H9 (cell line): ENCODE results near the gene IKZF1. TPM values are rescaled to one million over a fixed set of nuclear protein-coding genes. Genes with fewer than 3 reads are reported as not detected.
A peak's percentile ranks its signal among the peaks of the same experiment; 100 is the strongest.

ENCODE experiments used
- DNase-seq: peaks from one replicate; pipeline ENCODE4 v3.0.0-alpha.2; 2017
- H2AFZ ChIP-seq: one replicate; pipeline ENCODE4 v1.6.1; 2013; ENCODE audit warnings: mild to moderate bottlenecking, low read length, control low read depth, moderate library complexity
- H2AK5ac ChIP-seq: 2 replicates; pipeline ENCODE4 v1.6.1; 2013; ENCODE audit warnings: low read length, control low read depth, mixed read lengths; ENCODE audit not compliant: insufficient read length
- H2BK120ac ChIP-seq: one replicate; pipeline ENCODE4 v1.6.1; 2013; ENCODE audit warnings: low read depth, mild to moderate bottlenecking, low read length, control low read depth, inconsistent platforms; ENCODE audit not compliant: poor library complexity, severe bottlenecking
- H2BK12ac ChIP-seq: 2 replicates; pipeline ENCODE4 v1.6.1; 2013; ENCODE audit warnings: low read length, control low read depth, mixed read lengths, low read depth; ENCODE audit not compliant: insufficient read length
- H2BK15ac ChIP-seq: 2 replicates; pipeline ENCODE4 v1.6.1; 2013; ENCODE audit warnings: low read depth, low read length, control low read depth
- H2BK20ac ChIP-seq: one replicate; pipeline ENCODE4 v1.6.1; 2013; ENCODE audit warnings: low read depth, mild to moderate bottlenecking, low read length, control low read depth, inconsistent platforms; ENCODE audit not compliant: poor library complexity, severe bottlenecking
- H2BK5ac ChIP-seq: 2 replicates; pipeline ENCODE4 v1.6.1; 2013; ENCODE audit warnings: low read length, control low read depth, mixed read lengths; ENCODE audit not compliant: insufficient read length
- H3K14ac ChIP-seq: 2 replicates; pipeline ENCODE4 v1.6.1; 2013; ENCODE audit warnings: low read length, control low read depth; ENCODE audit not compliant: insufficient read depth
- H3K18ac ChIP-seq: 2 replicates; pipeline ENCODE4 v1.6.1; 2013; ENCODE audit warnings: low read depth, mild to moderate bottlenecking, mixed read lengths, low read length, control low read depth; ENCODE audit not compliant: insufficient read length
- H3K23ac ChIP-seq: 2 replicates; pipeline ENCODE4 v1.6.1; 2013; ENCODE audit warnings: low read length, control low read depth, mixed read lengths, low read depth; ENCODE audit not compliant: insufficient read length
- H3K23me2 ChIP-seq: 2 replicates; pipeline ENCODE4 v1.6.1; 2013; ENCODE audit warnings: low read depth, mild to moderate bottlenecking, mixed read lengths, low read length, control low read depth; ENCODE audit not compliant: insufficient read length, poor library complexity, severe bottlenecking
- H3K27ac ChIP-seq: 2 replicates; pipeline ENCODE4 v1.5.1; 2013; ENCODE audit warnings: low read length, control low read depth, mixed read lengths, low read depth; ENCODE audit not compliant: insufficient read length
- H3K27me3 ChIP-seq: 2 replicates; pipeline ENCODE4 v1.6.1; 2013; ENCODE audit warnings: low read length, control low read depth, inconsistent platforms; ENCODE audit not compliant: insufficient read depth
- H3K4ac ChIP-seq: 2 replicates; pipeline ENCODE4 v1.6.1; 2013; ENCODE audit warnings: low read depth, mild to moderate bottlenecking, control low read depth, inconsistent platforms, low read length, moderate library complexity
- H3K4me1 ChIP-seq: 2 replicates; pipeline ENCODE4 v1.6.1; 2013; ENCODE audit warnings: low read length, control low read depth, inconsistent platforms; ENCODE audit not compliant: insufficient read depth
- H3K4me2 ChIP-seq: 2 replicates; pipeline ENCODE4 v1.6.1; 2013; ENCODE audit warnings: low read length, control low read depth, mixed read lengths; ENCODE audit not compliant: insufficient read length, insufficient read depth
- H3K56ac ChIP-seq: 2 replicates; pipeline ENCODE4 v1.6.1; 2013; ENCODE audit warnings: low read depth, mild to moderate bottlenecking, mixed read lengths, low read length, control low read depth; ENCODE audit not compliant: insufficient read length
- H3K79me1 ChIP-seq: 2 replicates; pipeline ENCODE4 v1.6.1; 2013; ENCODE audit warnings: low read depth, mild to moderate bottlenecking, moderate library complexity, low read length, control low read depth, inconsistent platforms; ENCODE audit not compliant: insufficient read depth, poor library complexity, severe bottlenecking
- H3K79me2 ChIP-seq: 2 replicates; pipeline ENCODE4 v1.6.1; 2013; ENCODE audit warnings: low read length, control low read depth, inconsistent platforms; ENCODE audit not compliant: insufficient read depth
- H3K9ac ChIP-seq: 2 replicates; pipeline ENCODE4 v1.6.1; 2013; ENCODE audit warnings: low read length, control low read depth, mixed read lengths; ENCODE audit not compliant: insufficient read length; ENCODE audit errors: extremely low read depth
- H3K9me3 ChIP-seq: one replicate; pipeline ENCODE4 v1.6.1; 2013; ENCODE audit warnings: low read depth, low read length, inconsistent platforms; ENCODE audit not compliant: control insufficient read depth
- H3T11ph ChIP-seq: one replicate; pipeline ENCODE4 v1.6.1; 2013; ENCODE audit warnings: mild to moderate bottlenecking, low read length, control low read depth, inconsistent platforms
- H4K20me1 ChIP-seq: one replicate; pipeline ENCODE4 v1.6.1; 2013; ENCODE audit not compliant: control insufficient read depth, insufficient read length, insufficient read depth
- H4K5ac ChIP-seq: 2 replicates; pipeline ENCODE4 v1.6.1; 2013; ENCODE audit warnings: low read depth, mild to moderate bottlenecking, mixed read lengths, low read length, control low read depth; ENCODE audit not compliant: insufficient read length
- H4K8ac ChIP-seq: replicated peaks from 2 replicates; pipeline ENCODE4 v1.6.1; 2013; ENCODE audit warnings: low read length, control low read depth, mixed read lengths, low read depth; ENCODE audit not compliant: insufficient read length
- H4K91ac ChIP-seq: 2 replicates; pipeline ENCODE4 v1.6.1; 2013; ENCODE audit warnings: low read depth, mild to moderate bottlenecking, moderate library complexity, mixed read lengths, low read length, control low read depth; ENCODE audit not compliant: insufficient read length
- H3K27ac Mint-ChIP-seq, 3 experiments: 2 replicates in 2 of 3; 3 replicates in 1 of 3; pipeline ENCODE4 v1.8.0; 2020 to 2021; ENCODE audit warnings: mixed read lengths in 3 of 3, mild to moderate bottlenecking in 1 of 3, moderate library complexity in 1 of 3
- H3K27me3 Mint-ChIP-seq: 2 replicates; pipeline ENCODE4 v1.8.0; 2021; ENCODE audit warnings: low read depth, mild to moderate bottlenecking, moderate library complexity, mixed read lengths
- H3K36me3 Mint-ChIP-seq, 3 experiments: 2 replicates in 2 of 3; 3 replicates in 1 of 3; pipeline ENCODE4 v1.8.0; 2020 to 2021; ENCODE audit warnings: low read depth in 3 of 3, mixed read lengths in 3 of 3; ENCODE audit not compliant: insufficient read depth in 1 of 3
- H3K4me1 Mint-ChIP-seq, 2 experiments: 2 replicates each; pipeline ENCODE4 v1.8.0; 2020; ENCODE audit warnings: mixed read lengths in 2 of 2
- H3K4me3 Mint-ChIP-seq, 2 experiments: 2 replicates in 1 of 2; 3 replicates in 1 of 2; pipeline ENCODE4 v1.8.0; 2020 to 2021; ENCODE audit warnings: mild to moderate bottlenecking in 2 of 2, mixed read lengths in 2 of 2, moderate library complexity in 1 of 2
- H3K9me3 Mint-ChIP-seq, 2 experiments: 2 replicates in 1 of 2; 3 replicates in 1 of 2; pipeline ENCODE4 v1.8.0; 2020; ENCODE audit warnings: mild to moderate bottlenecking in 2 of 2, mixed read lengths in 2 of 2, moderate library complexity in 1 of 2
- CTCF ChIP-seq: fragments of 200-600 bp; sonication (generic); conservative IDR thresholded peaks from 3 replicates; pipeline ENCODE4 v1.8.0; 2021; ENCODE audit warnings: antibody characterized with exemption, mild to moderate bottlenecking
- WGBS: extraction: QIAGEN DNeasy Blood & Tissue Kit; methylation state at CpG from one replicate; pipeline ENCODE4 v1.1.7; 2013; ENCODE audit warnings: missing lambda C conversion rate, low lambda C conversion rate, mixed read lengths; ENCODE audit not compliant: insufficient read length; ENCODE audit errors: extremely low coverage; 5-methylcytosine and 5-hydroxymethylcytosine counted together
- total RNA-seq: library from RNA; stranded (reverse); gene quantifications from 2 replicates; pipeline ENCODE4 v1.2.1, GENCODE V29; 2021

IKZF1 gene
- total RNA-seq, 1 experiment from 2014 or later, result 0.98 TPM

- H3K4ac ChIP-seq, result no peak overlapping the region
- no peak overlapping the region for H4K5ac ChIP-seq
- H3K23ac ChIP-seq, result no peak overlapping the region
- H4K20me1 ChIP-seq, result no peaks in the 10 kb centered on the region
- H3K27me3 ChIP-seq, result peaks cover 10% of the 10 kb centered on the region; the same call in 1 of the 2 replicates
- peaks cover 47% of the 10 kb centered on the region for H3K27me3 Mint-ChIP-seq
- no peak overlapping the region for H2AK5ac ChIP-seq
- H3K4me2 ChIP-seq, result no peak overlapping the region
- DNase-seq, result no peak
- TF ChIP-seq CTCF, result no peak
- no peaks in the 10 kb centered on the region for H3K9me3 ChIP-seq
- peaks cover 3% of the 10 kb centered on the region for H3K23me2 ChIP-seq
- H3K4me1 ChIP-seq, result no peaks in the 10 kb centered on the region
- no peak overlapping the region for H2BK20ac ChIP-seq
- H2BK15ac ChIP-seq, result no peak overlapping the region
- no peak overlapping the region for H3K9ac ChIP-seq
- H4K91ac ChIP-seq, result no peak overlapping the region
- H3K4me1 Mint-ChIP-seq, result peaks cover 28 to 40% of the 10 kb centered on the region in 2 experiments
- H3T11ph ChIP-seq, result no peak overlapping the region
- no peaks in the 10 kb centered on the region; a peak in 1 of 5 replicates for H3K9me3 Mint-ChIP-seq
- H2BK5ac ChIP-seq, result no peak overlapping the region
- no peak overlapping the region for H2BK12ac ChIP-seq
- H4K8ac ChIP-seq, result no peak overlapping the region
- H2AFZ ChIP-seq, result no peak overlapping the region
- H3K27ac ChIP-seq, result no peak overlapping the region
- WGBS, result no CpG with 5 or more reads among the region's 18 CpGs
- H3K4me3 Mint-ChIP-seq, result no peak overlapping the region
- H3K79me1 ChIP-seq, result no peaks in the 10 kb centered on the region
- H3K27ac Mint-ChIP-seq, result peak overlapping the region in 1 of 3 experiments; percentile 6; a peak in 1 of 7 replicates
- no peaks in the 10 kb centered on the region for H3K79me2 ChIP-seq
- no peaks in the 10 kb centered on the region for H3K36me3 Mint-ChIP-seq
- H3K18ac ChIP-seq, result no peak overlapping the region
- no peak overlapping the region for H3K56ac ChIP-seq
- H2BK120ac ChIP-seq, result no peak overlapping the region
- no peak overlapping the region for H3K14ac ChIP-seq
Measured at GRCh38 chr7:50308532-50309385, 4.2 kb downstream of the IKZF1 start.
